HG03139 (cell line): Measurements from ENCODE around the gene NTPCR.
"Not testable (repeated sequence)": the region's sequence is repeated elsewhere in the genome, so short reads cannot be mapped to it uniquely, and the experiment has no call there.

Experiments
- ATAC-seq: cut with Tn5 transposase; IDR thresholded peaks from one replicate; pipeline ENCODE4 v1.9.1; 2021; ENCODE audit not compliant: unreplicated experiment

Gene NTPCR, protein sequence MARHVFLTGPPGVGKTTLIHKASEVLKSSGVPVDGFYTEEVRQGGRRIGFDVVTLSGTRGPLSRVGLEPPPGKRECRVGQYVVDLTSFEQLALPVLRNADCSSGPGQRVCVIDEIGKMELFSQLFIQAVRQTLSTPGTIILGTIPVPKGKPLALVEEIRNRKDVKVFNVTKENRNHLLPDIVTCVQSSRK

DNA sequence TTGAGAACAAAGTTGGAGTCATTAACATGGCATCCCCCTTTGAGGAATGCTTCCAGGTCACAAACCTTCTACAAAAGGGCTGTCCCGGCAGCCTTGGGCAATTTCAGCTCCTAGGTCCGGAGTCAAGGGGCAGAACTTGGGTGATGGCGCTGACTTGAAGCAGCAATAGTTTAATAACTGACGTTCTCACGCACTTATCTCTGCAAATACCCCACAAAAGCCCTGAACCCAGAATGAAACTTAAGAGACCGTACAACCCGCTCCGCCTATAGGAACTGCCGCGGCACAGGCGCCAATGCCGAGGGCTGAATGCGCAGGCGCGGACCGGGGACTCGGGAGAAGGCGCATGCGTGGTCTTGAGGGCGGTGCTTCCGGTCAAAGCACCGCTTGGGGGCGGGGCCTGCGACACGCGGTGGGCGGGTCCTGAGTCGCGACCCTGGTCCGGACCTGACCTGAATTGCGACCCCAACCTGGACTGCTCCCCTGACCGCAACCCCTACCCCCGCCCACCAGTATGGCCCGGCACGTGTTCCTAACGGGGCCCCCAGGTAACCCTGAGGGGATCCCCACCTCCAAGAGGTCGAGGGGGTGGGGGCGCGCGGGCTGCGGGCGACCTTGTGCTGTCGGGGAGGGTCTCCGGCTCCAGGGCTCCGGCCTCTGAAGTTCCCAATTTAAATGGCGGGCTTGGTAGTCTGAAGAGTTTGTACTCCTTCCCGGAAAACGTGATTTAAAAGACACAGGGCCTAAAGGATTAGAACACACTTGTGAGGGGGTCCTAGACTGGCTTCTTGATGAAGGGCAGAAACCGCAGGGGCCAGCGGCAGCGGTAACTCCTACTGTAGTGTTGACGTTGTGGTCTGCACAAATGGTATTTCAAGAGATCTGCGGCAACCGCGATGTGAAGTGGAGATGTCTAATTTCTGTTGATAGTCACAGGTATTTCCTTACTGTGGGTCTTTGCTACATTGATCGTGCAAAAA lies at the start of gene NTPCR:
Gene NTPCR (plus strand): TSS at position 415 of the 980 bp plus-strand sequence. CDS start 100 bp downstream, at position 515.
- peak; percentile 86 for ATAC-seq

DNA sequence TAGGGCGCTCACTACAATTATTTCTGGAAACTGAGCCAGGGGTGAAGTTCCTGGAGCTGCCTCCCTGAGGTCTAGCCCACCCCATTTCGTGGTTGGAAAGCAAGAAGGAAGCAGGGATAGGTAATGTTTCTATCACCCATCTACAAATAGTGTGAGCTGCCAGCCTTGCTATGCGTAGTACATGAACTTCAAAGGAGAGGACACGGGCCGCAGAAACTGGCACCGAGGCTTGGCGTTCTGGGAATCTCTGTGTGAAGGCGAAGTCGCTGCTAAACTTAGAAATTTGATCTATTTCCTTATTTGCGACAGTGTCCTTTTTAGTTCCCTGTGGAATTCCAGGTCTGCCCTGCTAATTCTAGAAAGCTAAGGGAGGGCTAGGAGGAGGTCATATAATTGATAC lies 49.6 kb upstream of the NTPCR start:
- ATAC-seq, result no peak

DNA sequence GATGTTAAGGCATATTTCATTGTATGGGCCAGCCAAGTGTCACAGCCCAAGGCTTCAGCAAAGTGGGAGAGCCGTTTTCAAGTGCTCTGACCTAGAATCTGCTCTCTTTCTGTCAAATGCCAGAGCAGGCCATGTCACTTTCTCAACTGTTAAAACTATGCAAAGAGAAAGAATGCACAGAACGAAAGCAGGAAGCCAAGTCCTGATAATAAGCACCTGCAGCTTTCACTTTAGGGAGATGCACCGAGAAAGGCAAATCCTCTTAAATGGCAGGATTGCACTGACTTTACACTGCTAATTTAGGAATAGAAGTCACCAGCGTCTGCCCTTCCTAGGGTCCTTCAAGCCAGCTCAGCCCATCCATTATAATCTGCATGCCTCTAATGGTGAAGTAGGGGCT lies 49.2 kb upstream of the NTPCR start:
- ATAC-seq, result no peak

DNA sequence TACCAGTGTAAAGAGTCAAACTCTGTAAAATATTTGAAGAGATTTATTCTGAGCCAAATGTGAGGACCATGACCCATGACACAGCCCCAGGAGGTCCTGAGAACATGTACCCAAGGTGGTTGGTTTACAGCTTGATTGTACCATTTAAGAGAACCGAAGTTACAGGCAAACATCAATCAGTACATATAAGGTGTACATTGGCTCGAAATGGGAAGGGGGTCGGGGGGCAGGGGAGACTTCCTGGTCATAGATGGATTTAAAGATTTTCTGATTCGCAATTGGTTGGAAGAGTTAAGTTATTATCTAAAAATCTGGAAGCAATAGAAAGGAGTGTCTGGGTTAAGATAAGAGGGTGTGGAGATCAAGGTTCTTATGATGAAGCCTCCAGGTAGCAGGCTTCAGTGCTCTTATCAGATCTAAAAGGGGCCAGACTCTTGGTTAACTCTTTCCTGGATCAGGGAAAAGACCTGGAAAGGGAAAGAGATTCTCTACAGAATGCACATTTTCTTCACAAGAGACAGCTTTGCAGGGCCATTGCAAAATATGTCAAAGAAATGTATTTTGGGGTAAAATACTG lies 47.5 kb upstream of the NTPCR start:
- ATAC-seq, result no peak

DNA sequence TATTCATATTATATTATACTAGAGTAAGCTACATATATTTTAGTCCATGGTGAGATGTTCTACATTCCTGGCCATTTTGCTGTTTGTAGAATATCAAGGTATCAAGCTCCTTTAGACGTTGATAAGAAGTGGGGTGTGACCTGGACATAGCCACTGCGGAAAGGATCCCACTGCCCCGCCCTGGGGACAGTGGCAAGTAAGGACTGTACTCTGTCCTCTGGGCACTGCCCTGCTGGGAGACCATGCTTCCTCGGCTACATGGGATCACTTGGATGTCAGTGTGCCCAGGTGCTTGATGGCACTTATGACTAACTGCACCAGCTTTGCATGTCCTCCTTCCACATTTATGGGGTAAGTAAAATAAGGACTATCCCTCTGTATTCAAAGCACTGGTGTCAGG lies 46.3 kb upstream of the NTPCR start:
- no peak for ATAC-seq

DNA sequence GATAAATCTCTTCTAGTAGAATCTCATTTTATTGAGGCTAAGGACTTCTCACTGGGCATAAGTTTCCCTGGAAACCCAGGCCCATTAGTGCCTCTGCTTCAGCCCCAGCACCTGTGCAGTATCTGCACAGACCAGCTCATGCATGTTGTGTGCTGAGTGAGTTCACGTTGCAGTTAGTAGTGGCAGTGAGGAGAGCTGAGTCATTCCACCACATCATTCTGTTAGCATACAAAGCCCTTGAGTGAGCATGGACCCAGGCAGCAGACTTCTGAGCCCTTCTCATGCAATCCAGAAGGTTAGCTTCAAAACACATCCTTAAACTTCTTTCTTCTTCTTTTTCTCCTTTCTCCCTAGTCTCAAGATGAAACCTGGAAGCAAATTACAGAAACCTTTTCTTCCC lies 45.8 kb upstream of the NTPCR start:
- ATAC-seq, result no peak

DNA sequence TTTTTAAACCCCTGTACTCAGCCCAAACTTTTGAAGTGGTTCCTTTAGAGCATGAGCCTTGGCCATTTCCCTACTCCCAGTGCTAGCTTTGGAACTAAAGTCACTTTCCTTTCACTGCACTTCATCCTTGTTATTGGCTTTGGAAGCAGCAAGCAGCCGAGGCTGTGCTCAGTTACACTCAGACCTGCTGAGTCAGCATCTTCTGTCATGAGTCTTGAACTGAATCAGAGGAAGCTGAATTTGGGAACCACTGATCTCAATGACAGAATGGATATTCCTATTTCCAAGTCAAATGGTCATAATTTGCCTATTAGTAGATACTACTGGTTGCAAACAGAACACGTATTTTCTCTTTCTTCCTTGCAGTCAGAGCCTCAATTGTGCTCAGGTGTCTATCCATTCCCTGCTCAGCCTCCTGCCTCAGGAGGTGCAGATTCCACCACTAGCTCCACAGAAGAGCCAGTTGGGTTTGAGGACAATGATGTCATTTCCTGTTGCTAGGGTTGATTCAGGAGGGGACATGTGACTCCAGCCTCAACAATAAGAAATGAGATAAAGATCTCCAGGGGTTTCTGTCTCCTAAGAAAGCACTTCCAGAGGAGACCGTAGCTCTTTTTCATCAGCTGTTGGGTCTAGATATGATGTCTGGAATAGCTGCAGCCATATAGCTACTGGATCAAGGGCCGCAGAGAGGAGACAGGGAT lies 44.9 kb upstream of the NTPCR start:
- no peak for ATAC-seq

DNA sequence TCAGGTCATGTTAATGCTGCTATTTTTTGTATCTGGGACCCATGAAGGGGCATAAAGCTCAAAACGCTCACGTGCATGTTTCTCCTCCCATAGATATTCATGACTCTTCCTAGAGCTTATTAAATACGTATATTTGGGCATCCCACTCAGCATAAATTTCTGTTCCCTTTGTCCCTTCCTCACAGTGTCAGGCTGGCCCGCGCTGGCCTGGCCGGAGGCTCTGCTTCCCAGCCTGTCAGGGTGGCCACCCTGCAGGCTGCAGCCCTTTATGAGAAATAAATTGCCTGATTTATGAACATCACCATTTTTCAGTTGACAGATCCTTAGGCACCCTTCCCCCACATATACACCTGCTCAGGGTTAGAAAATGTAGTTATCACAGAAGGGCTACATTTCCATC lies 44.0 kb upstream of the NTPCR start:
- no peak for ATAC-seq

DNA sequence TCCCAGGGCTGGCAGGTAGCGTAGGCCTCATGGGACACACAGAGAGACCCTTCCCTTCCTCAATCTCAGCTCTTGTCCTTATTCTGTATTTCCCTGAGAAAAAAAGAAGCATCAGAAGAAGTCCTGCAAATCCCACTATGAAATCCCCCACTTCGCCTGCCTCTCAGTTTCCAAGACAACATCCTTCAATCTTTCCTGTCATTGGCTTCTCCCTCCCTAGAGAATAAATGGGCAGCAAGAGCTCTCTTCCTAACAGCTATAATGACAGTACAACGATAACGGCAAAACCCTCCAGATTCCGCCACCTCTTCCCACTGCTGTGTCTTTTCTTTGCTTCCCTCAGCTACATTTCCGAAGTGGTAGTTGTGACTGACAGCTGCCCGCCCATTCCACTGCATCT lies 41.6 kb upstream of the NTPCR start:
- ATAC-seq, result no peak

DNA sequence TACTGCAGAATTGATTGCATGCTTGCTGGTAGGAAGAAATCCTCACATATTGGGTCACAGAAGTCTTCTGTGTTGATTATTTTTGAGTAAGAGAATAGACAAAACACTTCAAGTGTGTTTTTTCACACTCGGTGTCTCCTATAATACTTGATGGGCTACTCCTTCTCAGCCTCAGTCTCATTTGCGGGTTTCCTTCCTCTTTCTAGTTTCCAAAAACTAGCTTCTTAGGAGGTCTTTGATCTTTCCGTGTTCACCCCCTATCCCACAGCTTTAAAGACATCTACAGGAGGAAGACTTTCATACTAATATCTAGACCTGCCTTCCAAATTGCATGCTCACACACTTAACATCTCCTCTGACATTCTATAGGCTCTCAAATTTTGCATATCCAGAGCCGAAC lies 40.7 kb upstream of the NTPCR start:
- no peak for ATAC-seq

DNA sequence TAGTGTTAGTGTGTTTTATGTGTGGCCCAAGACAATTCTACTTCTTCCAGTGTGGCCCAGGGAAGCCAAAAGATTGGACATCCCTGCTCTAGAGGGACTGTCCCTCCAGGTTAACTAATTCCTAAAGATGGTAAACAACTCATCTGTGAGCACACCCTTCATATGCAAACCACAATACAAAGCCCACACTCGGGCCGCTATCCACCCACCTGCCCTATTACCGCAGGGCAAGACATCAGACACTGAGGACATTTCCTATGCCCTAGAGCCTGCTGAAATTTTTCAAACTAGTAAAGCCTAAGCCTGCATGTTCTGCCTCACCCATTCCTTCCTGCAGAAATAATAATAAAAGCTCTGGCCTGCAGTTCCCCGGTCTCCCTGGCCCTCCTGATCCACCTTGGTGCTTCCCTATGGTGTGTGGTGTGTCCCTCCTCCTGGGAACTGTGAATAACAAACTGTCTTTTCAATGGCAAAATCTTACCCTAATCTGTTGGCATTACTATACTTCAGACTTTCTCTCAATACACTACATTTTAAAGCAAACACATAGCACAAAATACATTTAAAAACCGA lies 39.3 kb upstream of the NTPCR start:
- no peak for ATAC-seq

DNA sequence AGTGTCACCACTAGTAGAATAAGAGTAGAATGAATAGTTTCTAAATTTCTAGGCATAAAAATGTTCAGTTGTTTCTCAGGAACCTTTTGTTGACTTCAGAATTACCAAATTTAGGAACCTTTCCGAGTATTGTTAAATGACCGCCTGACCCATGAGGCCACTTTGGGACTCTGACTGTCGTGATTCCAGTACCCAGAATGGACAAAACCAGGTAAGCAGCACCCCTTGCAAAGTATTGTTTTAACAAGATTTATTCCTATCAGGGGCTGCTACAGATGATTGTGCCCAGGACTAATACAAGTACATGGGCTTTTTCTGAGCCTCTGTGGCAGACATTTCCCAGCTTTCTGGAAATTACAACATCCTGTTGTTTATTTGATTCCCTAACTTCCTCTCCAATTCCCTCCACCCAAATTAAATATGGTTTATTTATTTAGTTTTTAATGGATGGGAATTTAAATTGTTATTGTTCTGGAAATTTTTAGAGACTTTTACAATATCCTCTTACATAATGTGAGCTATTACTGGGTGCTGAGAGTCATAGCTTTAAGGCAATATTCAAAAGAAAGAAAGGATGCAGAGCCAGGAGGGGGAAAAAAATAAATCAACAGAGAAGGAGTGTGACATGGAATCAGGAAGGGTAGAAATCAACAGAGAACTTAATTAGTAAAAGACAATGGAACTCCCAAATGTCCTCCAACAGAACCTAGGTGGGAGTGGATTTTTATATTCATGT lies 37.4 kb upstream of the NTPCR start:
- no peak for ATAC-seq

DNA sequence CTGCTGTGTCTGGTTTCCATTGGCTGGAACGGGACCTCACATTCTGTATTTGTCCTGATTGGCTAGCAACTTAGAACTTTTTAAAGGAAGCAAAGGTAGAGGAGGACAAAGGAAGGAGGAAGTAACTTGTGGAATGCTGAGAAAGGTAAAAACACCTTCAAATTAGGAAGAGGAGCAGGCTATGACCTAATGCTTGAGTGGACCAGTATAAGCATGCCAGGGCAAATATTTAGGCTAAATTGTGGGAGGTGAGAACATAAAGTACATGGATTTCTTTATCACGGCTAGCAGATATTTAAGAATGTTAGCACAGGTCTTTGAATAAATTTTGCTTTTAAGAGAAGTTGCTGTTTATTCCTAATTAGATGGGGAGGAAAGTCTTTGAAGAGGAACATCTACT lies 36.1 kb upstream of the NTPCR start:
- ATAC-seq, result not testable (repeated sequence)

DNA sequence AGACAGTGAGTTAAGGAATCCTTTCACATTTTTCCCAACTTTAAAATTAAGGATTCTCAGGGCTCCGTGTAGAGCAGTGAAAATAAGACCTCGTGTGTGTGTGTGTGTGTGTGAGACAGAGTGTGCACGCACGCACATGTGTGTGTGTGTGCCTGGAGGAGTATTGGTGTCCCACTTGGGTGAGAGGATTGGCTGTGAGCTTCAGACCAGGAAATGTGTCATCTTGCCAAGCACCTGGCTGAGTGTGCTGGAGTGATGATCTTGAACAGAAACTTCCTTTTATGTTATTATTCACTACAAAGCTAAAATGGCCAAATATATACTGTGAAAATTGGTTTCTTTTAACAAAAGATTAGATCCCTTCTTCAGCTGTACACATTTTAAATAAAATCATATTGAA lies 35.2 kb upstream of the NTPCR start:
- ATAC-seq, result no peak

DNA sequence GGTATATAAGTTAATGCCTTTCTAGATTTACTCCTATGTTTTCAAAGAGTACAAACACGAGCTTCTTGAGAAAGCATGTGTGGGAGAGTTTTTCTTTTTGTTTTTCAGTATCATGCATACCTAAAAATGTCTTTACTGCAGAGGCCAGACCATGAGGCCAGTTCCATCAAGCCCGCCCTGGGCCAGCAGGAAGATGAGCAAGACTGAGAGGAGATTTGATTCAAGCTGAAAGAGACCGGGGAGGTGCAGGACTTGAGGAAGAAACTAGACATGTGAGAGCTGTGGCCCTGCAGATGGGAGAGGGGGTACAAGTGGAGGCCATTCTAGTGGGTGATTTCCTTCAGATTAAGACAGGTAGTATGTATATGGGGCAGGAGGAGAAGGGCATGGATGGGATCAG lies 33.4 kb upstream of the NTPCR start:
- no peak for ATAC-seq

DNA sequence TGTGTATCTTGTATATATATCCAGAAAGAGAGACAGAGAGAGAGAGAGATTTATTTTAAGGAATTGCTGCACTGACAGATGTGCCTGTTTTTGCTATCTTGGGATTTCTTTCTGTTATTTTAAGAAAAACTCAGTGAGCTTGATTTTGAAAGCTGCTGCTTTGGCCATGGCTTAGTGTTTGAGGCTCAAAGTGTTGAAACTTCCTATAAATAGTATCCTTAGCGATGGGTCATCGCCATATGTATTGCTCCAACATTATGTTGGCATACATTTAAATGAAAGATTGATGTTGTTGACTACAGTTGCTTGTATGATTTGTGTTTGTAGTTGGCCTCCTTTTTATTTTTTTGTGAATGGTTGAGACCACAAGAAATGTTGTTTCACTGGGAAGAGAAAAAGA lies 29.0 kb upstream of the NTPCR start:
- no peak for ATAC-seq

DNA sequence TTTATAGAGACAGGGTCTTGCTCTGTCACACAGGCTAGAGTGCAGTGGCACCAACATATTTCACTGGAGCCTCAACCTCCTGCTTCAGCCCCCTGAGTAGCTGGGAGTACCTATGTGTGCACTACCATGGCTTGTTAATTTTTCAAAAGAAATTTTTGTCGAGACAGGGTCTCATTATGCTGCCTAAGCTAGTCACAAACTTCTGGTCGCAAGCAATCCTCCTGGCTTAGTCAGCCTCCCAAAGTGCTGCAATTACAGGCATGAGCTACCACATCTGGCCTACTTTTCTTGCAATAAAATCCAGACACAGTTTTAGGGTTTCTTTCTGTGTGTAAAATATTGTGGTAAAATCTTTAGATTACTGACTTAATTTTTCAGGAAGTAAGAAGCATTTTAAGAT lies 27.9 kb upstream of the NTPCR start:
- no peak for ATAC-seq

DNA sequence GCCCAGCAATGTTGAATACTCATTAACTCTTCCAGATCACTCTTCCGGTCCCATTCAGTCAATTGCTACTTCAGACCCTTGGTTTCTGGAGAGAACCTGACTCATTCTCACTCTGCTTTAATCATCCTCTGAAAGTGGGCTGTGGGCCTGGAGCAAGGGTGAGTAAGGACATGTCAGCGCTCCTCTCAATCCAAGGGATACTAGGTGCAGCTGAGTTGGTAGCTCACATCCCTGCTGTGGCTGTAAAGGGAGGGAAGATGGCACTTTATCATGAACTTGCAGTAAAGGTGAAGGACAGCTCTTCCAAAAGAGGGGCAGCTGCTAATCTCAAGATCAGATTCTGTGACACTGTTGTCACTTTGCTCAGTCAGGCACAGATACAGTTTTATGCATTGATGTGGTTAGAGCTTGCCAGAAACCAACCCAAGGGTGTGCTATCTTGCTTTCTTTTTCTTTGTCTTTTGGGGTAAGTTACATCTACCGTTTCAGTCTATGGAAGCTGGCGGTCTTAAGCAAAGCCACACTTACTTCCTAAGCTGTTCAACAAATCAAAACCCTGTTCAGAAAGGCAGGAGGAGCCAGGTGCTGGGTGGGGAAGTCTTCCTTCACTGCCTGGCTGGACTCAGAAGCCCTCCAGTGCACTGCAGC lies 26.5 kb upstream of the NTPCR start:
- no peak for ATAC-seq

DNA sequence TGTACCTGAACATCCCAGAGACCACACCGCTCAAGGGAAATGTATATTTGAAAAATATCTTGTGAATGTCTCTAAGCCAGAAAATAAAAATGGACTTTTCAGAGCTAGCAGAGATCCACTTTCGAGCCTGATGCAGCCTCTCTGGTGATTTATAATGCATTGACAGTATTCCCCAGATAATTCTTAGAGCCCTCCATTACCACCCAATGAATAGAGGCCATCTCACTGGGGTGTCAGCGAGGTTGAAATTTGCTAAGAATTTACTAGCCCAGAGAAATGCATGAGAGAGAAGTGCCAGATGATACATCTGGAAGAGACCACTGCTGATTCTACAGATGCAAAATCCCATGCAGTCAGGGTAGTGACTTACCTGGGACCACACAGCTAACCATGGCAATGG lies 25.5 kb upstream of the NTPCR start:
- ATAC-seq, result no peak
